GM19467 (cell line): ENCODE data around the gene CRIM1.
A peak's percentile ranks its signal among the peaks of the same experiment; 100 is the strongest.
"Not testable (repeated sequence)": the region's sequence is repeated elsewhere in the genome, so short reads cannot be mapped to it uniquely, and the experiment has no call there.

Experiments
- ATAC-seq: cut with Tn5 transposase; IDR thresholded peaks from one replicate; pipeline ENCODE4 v1.9.1; 2021; ENCODE audit warnings: mild to moderate bottlenecking, moderate library complexity; ENCODE audit not compliant: unreplicated experiment

CRIM1 gene

DNA sequence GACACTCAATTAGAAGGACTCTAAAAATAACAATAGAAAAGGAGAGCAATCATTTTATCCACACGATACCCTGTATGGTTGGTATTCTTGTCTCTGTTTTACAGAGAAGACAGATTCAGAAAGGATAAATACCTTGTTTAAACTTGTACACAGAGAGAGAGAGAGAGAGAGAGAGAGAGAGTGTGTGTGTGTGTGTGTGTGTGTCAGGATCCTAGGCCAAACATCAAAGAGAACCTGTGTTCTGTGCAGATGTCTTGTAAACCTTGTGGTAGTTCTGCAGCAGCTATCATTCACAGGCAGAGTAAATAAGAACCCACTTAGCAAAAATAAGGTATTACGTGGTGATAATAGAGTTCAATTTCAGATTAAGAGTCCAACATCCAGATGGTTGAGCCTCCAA is 4.3 kb upstream of the CRIM1 start:
- ATAC-seq: no peak

DNA sequence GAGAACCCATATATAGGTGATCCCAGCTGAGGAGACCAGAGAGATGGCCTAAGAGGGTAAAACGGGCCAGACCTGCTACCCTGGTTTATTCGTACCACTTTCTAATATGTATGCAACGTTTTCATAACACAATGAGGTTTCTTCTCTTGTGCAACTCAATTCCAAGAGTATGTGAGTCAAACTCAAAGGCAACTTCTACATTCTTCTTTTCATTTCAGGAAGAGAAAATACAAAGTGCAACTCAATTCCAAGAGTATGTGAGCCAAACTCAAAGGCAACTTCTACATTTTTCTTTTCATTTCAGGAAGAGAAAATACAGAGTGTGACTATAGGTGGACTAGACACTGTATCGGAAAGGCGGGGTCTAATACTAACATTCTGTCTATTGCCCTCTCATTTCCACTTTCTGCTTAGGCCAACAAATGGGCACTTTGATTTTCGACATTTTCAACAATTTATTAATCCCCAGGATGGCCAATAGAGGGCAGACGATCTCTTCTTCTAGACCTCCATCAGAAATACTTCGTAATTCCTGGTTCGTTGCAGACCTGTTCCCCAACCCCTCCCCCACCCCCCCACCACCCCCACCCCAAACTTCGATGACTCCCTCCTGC is 3.7 kb upstream of the CRIM1 start:
- ATAC-seq: no peak

GRCh38 chr2:36352701-36353100 is 2.9 kb upstream of the CRIM1 start:
- ATAC-seq: no peak

DNA sequence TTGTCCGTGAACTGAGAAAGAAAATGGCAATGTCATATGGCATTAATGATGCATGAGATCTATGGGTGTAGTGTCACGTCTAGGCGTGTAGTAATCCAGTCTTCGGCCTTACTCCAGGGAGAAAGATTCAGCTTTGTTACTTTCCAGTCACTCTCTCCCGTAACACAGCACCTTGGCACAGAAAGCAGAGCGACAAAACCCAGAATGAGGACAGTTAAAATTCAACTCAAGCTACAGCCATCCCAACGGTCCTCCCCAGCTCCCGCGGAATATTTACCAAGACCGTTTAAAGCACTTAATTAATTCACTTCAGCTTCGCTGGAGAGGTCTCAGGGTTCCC is 797 bp upstream of the CRIM1 start:
- no peak for ATAC-seq

DNA sequence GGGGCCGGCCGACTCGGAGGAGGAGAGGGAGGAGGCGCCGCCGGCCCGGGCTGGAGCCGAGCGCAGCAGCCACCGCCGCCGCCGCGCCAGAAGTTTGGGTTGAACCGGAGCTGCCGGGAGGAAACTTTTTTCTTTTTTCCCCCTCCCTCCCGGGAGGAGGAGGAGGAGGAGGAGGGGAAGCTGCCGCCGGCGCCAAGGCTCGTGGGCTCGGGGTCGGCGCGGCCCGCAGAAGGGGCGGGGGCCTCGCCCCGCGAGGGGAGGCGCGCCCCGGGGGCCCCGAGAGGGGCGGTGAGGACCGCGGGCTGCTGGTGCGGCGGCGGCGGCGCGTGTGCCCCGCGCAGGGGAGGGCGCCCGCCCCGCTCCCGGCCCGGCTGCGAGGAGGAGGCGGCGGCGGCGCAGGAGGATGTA is 316 bp downstream of the CRIM1 start:
- peak; percentile 13 for ATAC-seq

- no peak for ATAC-seq
Observed at GRCh38 chr2:36356298-36356989, 866 bp downstream of the CRIM1 start.

- peak; percentile 27 for ATAC-seq
Observed at GRCh38 chr2:36356990-36357846, 1.6 kb downstream of the CRIM1 start.

GRCh38 chr2:36357847-36358659 is 2.5 kb downstream of the CRIM1 start:
- no peak for ATAC-seq

DNA sequence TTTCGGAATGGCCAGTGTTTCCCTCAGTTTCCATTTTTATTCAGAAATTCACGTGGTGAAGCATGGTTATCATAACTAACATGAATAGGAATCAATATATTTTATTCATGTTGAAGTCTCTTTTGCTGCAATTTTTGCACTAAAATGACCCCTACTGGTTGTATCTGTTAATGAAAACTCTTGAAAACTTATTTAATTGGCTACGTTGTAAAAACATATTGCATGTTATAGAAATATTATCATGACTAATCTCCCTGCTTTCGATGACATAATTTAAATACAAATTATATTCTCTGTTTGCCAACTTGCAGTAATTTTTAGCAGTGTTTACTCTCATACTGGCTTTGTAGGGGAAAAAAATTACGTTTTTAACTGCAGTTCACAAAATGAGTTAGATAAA is 3.5 kb downstream of the CRIM1 start:
- ATAC-seq: no peak

DNA sequence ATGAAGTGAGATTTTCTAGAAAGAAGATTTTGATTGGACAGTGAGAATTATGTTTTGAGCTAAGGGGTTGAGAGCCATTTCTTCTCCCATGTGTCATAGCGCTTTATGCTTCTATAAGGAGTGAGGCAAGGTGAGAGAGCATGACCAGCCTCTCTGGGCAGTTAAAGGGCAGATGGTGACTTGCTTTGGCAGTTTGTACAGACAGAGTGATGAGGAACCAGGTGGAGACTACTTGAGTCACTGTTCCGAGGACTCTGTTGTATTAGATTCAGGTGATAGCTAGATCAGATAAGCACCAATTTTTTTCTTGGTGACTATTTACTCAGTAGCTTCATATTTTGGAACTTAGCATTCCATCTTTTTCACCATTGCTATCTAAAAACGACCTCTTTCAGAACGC is 4.5 kb downstream of the CRIM1 start:
- ATAC-seq: no peak

DNA sequence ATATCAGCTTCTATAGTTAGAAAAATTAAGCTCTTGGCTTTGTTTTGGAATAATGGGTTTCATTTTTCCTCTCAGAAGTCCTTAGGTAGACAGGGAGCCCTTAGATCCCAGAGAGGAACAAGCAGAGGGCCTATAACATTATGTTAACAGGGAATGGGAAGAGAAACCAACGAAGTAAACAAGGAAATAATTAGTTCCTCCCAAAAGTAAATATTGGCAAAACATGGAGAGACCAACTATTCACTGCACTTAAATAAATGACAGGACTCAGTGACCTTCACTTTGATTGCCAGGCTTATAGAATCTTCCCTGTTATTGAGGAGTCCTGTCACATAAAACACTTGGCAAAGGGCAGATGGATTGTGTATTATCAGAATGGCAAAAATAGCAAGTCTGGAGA is 5.3 kb downstream of the CRIM1 start:
- no peak for ATAC-seq

DNA sequence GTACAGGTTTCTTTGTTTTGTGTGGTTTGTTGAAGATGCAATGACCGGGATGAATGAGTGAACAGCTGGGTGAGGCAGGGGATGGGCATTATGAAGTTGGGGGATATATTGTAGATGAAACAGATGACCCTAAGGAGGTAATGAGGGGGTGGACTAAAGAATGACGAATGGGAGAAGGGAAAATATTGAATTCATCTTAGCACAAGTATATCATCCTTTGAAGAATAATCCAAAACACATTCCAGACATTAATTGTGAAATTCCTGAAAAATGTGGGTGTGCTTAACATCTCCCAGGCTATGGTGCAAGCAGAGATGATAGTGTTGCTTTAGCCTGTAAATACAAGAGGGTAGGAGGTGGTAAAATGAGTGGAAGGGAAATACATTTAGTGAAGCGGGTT is 5.8 kb downstream of the CRIM1 start:
- no peak for ATAC-seq

DNA sequence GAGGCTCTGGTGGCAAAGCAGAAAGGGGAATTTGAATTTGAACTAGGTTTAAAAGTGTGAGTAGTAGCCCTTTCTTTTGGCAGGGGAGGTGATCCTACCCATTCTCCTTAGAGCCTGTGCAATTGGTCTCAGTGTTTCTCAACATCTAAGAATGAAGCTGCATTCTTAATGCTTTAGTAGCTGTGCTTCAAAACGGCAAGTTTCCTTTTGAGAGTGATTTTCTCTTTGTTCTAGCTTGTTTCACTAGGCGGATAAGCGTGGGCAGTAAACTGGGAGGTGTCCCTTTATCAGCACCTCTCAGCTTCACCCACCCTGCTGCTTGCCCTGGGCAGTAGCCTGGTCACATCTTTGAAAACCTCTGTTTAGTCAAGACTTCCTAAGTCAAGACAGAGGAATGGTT is 6.7 kb downstream of the CRIM1 start:
- no peak for ATAC-seq

- ATAC-seq: not testable (repeated sequence)
Observed at GRCh38 chr2:36363085-36363484, 7.5 kb downstream of the CRIM1 start.

DNA sequence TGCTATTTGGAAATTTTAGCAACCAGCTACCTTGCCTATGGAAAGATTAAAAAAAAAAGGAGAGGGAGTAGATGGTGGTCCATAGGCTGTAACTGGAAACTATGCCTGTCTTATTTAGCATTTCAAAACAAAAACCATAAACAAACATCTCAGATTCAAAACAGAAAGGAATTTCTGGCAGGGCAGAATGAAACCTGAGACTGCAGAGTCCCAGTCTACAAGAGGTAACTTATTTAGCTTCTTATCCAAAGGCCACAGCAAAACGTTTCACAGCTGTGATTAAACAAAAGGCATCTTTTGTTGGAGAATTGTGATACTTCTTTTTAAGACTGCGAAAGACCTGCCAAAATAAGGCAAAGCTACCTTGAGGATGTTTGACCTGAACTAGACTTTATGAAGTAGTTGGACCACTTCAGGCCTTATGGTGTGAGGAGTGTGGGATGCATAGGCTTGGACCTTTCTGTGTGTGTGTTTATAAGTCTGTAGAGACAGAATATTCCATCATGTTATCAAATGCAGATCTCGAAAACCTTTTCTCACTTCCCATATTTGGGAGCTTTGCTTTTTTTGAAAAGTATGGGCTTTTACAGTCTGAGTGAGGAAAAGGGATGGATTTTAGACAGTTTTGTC is 11.0 kb downstream of the CRIM1 start:
- no peak for ATAC-seq

DNA sequence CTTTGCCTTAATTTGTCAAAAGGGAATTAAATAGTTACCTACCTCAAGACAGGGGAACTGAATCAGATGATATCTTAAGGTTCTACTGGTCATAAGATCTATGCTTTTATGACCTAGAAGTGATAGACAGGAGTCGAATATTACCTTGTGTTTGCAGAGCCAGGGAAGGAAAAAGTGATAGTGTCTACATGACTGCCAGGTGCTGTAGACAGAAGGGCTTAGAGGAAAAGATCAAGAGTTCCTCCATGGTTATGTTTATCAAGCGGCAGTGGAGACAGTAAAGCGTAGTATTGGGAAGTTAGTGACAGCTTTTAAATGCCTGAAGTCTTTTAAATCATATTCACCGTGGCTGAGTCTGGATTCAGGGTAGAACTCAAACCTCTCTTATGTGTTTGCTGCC is 11.9 kb downstream of the CRIM1 start:
- ATAC-seq: no peak

DNA sequence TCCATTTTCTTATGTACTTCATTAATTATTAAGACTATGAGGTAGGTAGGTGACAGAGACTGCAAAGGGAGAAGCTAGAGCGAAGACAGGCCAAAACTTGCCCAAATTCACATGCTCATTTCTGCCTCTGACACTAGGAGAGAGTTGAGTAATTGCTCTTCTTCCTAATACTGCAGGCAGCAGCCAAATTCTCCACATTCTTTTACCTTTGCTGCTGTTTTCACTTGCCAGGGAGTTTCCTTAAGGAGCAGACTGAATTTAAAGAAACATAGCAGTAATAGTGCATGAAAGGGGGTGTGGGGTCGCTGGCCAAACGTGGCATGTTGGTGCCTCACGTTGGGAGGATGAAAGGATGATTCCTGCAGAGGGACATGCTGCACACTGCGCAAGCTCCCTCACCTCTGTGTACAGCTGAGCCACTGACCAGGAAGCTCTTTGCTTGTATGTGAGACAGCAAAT is 12.3 kb downstream of the CRIM1 start:
- no peak for ATAC-seq

GRCh38 chr2:36368438-36368837 is 12.9 kb downstream of the CRIM1 start:
- no peak for ATAC-seq

- no peak for ATAC-seq
Observed at GRCh38 chr2:36369163-36369562, 13.6 kb downstream of the CRIM1 start.

- ATAC-seq: no peak
Observed at GRCh38 chr2:36369716-36370115, 14.1 kb downstream of the CRIM1 start.

GRCh38 chr2:36370281-36370680 is 14.7 kb downstream of the CRIM1 start:
- no peak for ATAC-seq
